ENCODE measurements around the gene HACD2.

The HACD2 gene

DNA sequence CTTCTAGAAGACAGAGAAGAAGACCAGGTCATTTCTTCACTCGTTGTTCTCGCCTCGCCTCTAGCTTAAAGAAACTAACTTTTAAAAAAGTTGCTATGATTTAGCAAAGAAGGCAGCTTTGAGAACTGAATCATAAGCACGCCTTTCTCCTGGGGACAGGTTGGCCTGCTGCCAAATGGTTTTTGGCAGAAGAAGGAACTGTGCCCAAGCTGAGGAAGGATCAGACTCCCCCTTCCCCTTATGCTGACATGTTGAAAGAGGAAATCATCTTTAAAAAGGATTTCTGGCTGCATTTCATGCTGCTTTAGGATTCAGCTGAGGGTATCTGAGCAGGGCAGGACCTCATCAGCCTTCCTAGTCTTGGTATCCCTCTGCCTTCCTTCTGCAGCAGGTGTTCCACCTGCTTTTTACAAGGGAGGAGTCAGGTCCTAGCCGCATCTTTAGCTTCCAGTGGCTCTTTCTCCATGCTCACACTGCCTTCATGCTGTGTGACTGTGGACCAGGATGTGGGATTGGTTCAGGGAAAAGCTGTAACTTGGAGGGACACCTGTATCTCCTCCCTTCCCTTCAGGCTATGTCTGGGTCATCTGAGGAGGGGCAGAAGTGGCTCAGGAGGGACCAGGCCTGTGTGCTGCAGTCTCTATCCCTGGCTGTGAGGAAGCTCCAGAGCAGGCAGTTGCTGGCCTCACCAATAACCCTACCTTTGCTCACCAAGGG is 34.1 kb upstream of the HACD2 start (continued):
- TF ChIP-seq, protein P1, sequence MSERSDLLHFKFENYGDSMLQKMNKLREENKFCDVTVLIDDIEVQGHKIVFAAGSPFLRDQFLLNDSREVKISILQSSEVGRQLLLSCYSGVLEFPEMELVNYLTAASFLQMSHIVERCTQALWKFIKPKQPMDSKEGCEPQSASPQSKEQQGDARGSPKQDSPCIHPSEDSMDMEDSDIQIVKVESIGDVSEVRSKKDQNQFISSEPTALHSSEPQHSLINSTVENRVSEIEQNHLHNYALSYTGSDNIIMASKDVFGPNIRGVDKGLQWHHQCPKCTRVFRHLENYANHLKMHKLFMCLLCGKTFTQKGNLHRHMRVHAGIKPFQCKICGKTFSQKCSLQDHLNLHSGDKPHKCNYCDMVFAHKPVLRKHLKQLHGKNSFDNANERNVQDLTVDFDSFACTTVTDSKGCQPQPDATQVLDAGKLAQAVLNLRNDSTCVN (tag by site-specific recombination; optimal IDR thresholded peaks at IDR 0.05) = no peak
- TF ChIP-seq ZNF76 (tag by site-specific recombination; IDR thresholded peaks at IDR 0.05; ENCODE audit: borderline replicate concordance, low read depth) = no peak

GRCh38 chr3:123618076-123618708 is 33.3 kb upstream of the HACD2 start:
- no peak overlapping the region for H3K4me3 ChIP-seq (ENCODE audit: low read depth, low read length)
- ChIA-PET CTCF (interaction anchor here (1.1 to 1.5 kb wide), 2 partner anchors 24 to 61 kb away, joined by 3 read pairs; no protein-coding TSS in a partner anchor), POLR2A (no interaction called here)
- H3K4me1 ChIP-seq (ENCODE audit: control insufficient read depth, insufficient read depth, low read length) = no peaks in the 10 kb centered on the region
- no peak for TF ChIP-seq ZNF2 (tag by site-specific recombination; IDR thresholded peaks at IDR 0.05)
- peak; percentile 5; the same call in 1 of the 2 replicates for TF ChIP-seq ZBTB17 (tag by site-specific recombination; IDR thresholded peaks at IDR 0.05)
- no peak for TF ChIP-seq ZNF302 (tag by site-specific recombination; IDR thresholded peaks at IDR 0.05; ENCODE audit: low read depth)
- TF ChIP-seq PRDM2 (tag by site-specific recombination; IDR thresholded peaks at IDR 0.05; ENCODE audit: borderline replicate concordance) = no peak
- TF ChIP-seq, protein P2, sequence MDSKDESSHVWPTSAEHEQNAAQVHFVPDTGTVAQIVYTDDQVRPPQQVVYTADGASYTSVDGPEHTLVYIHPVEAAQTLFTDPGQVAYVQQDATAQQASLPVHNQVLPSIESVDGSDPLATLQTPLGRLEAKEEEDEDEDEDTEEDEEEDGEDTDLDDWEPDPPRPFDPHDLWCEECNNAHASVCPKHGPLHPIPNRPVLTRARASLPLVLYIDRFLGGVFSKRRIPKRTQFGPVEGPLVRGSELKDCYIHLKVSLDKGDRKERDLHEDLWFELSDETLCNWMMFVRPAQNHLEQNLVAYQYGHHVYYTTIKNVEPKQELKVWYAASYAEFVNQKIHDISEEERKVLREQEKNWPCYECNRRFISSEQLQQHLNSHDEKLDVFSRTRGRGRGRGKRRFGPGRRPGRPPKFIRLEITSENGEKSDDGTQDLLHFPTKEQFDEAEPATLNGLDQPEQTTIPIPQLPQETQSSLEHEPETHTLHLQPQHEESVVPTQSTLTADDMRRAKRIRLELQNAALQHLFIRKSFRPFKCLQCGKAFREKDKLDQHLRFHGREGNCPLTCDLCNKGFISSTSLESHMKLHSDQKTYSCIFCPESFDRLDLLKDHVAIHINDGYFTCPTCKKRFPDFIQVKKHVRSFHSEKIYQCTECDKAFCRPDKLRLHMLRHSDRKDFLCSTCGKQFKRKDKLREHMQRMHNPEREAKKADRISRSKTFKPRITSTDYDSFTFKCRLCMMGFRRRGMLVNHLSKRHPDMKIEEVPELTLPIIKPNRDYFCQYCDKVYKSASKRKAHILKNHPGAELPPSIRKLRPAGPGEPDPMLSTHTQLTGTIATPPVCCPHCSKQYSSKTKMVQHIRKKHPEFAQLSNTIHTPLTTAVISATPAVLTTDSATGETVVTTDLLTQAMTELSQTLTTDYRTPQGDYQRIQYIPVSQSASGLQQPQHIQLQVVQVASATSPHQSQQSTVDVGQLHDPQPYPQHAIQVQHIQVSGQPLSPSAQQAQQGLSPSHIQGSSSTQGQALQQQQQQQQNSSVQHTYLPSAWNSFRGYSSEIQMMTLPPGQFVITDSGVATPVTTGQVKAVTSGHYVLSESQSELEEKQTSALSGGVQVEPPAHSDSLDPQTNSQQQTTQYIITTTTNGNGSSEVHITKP (tag by site-specific recombination; IDR thresholded peaks at IDR 0.05) = peak; percentile 27; the same call in 1 of the 2 replicates
- H3K9me3 ChIP-seq (ENCODE audit: control insufficient read depth, insufficient read depth, low read depth, low read length) = no peaks in the 10 kb centered on the region
- peaks cover 0 to 26% of the 10 kb centered on the region in 2 experiments; a peak in 1 of 3 replicates for H3K36me3 ChIP-seq (ENCODE audit: control insufficient read depth in 2 of 2, insufficient read depth in 1 of 2, low read length in 2 of 2)
- no peak overlapping the region for H3K27ac ChIP-seq (ENCODE audit: extremely low read depth, low read depth, low read length)

DNA sequence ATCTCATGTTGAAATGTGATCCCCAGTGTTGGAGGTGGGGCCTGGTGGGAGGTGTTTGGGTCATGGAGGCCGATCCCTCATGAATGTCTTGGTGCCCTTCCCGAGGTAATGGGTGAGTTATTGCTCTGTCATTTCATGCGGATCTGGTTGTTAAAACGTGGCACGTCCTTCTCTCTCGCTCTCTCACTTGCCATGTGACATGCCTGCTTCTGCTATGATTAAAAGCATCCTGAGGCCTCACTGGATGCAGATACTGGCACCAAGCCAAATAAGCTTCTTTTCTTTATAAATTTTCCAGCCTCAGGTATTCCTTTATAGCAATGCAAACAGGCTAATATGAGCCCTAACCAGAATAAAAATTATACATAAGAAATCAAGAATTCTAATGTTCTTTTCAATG is 31.7 kb upstream of the HACD2 start:
- Histone ChIP-seq H3K4me1 (ENCODE audit: control insufficient read depth, insufficient read depth, low read length) (no peaks in the 10 kb centered on the region), H3K27ac (ENCODE audit: extremely low read depth, low read depth, low read length) (no peak overlapping the region), H3K4me3 (ENCODE audit: low read depth, low read length) (no peak overlapping the region), H3K36me3 (ENCODE audit: control insufficient read depth in 2 of 2, insufficient read depth in 1 of 2, low read length in 2 of 2) (peaks cover 0 to 32% of the 10 kb centered on the region in 2 experiments; a peak in 1 of 3 replicates), H3K9me3 (ENCODE audit: control insufficient read depth, insufficient read depth, low read depth, low read length) (no peaks in the 10 kb centered on the region)
- ChIA-PET CTCF (no interaction called here), POLR2A (no interaction called here)
- no peak for TF ChIP-seq WT1 (tag by site-specific recombination; IDR thresholded peaks at IDR 0.05)
- no peak for TF ChIP-seq ZNF416 (tag by site-specific recombination; IDR thresholded peaks at IDR 0.05)
- TF ChIP-seq ZBTB48 (tag by site-specific recombination; IDR thresholded peaks at IDR 0.05) = no peak
- TF ChIP-seq ZNF132 (tag by site-specific recombination; IDR thresholded peaks at IDR 0.05; ENCODE audit: borderline replicate concordance) = no peak
- no peak for TF ChIP-seq ZNF391 (tag by site-specific recombination; IDR thresholded peaks at IDR 0.05; ENCODE audit: borderline replicate concordance, low read depth)
- TF ChIP-seq ZNF37A (tag by site-specific recombination; IDR thresholded peaks at IDR 0.05) = no peak
- no peak for TF ChIP-seq TSHZ1 (tag by site-specific recombination; IDR thresholded peaks at IDR 0.05; ENCODE audit: borderline replicate concordance)
- no peak for TF ChIP-seq ZNF785 (tag by site-specific recombination; IDR thresholded peaks at IDR 0.05)
- TF ChIP-seq HOXC10 (CRISPR knock-in tag; IDR thresholded peaks at IDR 0.05) = no peak

All from HEK293 (cell line).